Vagina (tissue), 2 donors: Measurements from ENCODE around the gene REEP3.

ENCODE experiments used
- CTCF ChIP-seq, 3 experiments: fragments of 450-650 bp in 2 of 3; fragments of 200-600 bp in 1 of 3; sonication (generic) in 1 of 3; IDR thresholded peaks; one replicate each; pipeline ENCODE4 v1.5.1; 2017 to 2019; ENCODE audit warnings: antibody characterized with exemption in 3 of 3, mild to moderate bottlenecking in 2 of 3, moderate library complexity in 2 of 3
- POLR2AphosphoS5 ChIP-seq, 2 donors: sonication (generic); formaldehyde crosslinking; IDR thresholded peaks; one replicate each; pipeline ENCODE4 v1.9.0; 2017; ENCODE audit warnings: antibody characterized with exemption in 2 of 2, mild to moderate bottlenecking in 2 of 2, low read depth in 1 of 2; ENCODE audit not compliant: insufficient read depth in 1 of 2

DNA sequence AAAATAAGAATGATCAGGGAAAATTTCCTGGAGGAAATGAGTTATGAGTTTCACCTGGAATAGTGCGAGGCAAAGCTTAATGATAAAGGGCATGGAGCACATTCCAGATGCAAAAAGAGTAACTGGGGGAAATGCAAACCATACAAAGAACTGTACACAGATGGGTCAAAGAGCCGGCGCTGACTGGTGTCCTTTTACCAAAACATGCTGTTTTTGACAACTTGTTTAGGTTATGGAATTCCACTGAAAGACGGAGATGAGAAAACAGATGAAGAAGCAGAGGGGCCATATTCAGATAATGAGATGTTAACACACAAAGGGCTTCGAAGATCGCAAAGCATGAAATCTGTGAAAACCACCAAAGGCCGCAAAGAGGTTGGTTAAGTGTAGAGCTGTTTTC is 98.2 kb downstream of the REEP3 start:
- TF ChIP-seq CTCF (IDR thresholded peaks at IDR 0.05) (no peak), POLR2AphosphoS5 (IDR thresholded peaks at IDR 0.05; ENCODE audit: insufficient read depth in 1 of 2, low read depth in 1 of 2) (no peak)
